Measurements from ENCODE around the gene SNCA.

DNA sequence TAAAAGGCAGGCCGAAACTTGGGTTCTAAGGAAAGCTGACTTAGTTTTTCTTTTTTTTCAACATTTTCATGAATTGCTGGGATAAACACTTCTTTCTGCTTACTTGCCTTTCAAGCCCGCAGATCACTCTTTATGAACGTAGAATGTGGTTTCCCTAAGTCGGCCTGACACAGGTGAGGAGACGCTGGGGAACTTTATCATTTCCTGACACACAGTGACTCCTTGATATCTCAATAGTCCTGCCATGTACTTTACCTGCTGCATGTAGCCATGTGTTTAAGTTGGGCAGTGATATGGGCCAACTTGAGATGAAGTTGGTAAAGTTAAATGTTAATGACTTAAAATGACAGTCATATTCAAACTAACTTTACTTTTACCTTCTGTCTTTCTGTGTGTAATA, 26.6 kb upstream of the SNCA start:
- no peak for TF ChIP-seq CTCF (IDR thresholded peaks at IDR 0.05)
- no peak for TF ChIP-seq POLR2AphosphoS5 (IDR thresholded peaks at IDR 0.05; ENCODE audit: low read depth, low read length)
- no peak for TF ChIP-seq SIN3A (IDR thresholded peaks at IDR 0.05; ENCODE audit: borderline replicate concordance, insufficient read depth, low read depth, low read length)
- TF ChIP-seq REST (IDR thresholded peaks at IDR 0.05; ENCODE audit: insufficient read depth in 1 of 2, low read depth in 2 of 2, low read length in 1 of 2): no peak

Measured in Panc1 (cell line).